C4-2B (cell line): ENCODE results near the gene OSBPL6.
"Not testable (repeated sequence)": the region's sequence is repeated elsewhere in the genome, so short reads cannot be mapped to it uniquely, and the experiment has no call there.

Experiments
- H3K27ac ChIP-seq: fragments of 450-650 bp; 2 replicates; pipeline ENCODE4 v1.5.1; 2017
- ZFX ChIP-seq: fragments of 450-650 bp; IDR thresholded peaks from 2 replicates; pipeline ENCODE4 v1.6.1; 2017
- TF ChIP-seq, protein P1 (sequence below): fragments of 450-650 bp; conservative IDR thresholded peaks from 2 replicates; pipeline ENCODE4 v1.5.1; 2017; ENCODE audit warnings: mild to moderate bottlenecking

The OSBPL6 gene

DNA sequence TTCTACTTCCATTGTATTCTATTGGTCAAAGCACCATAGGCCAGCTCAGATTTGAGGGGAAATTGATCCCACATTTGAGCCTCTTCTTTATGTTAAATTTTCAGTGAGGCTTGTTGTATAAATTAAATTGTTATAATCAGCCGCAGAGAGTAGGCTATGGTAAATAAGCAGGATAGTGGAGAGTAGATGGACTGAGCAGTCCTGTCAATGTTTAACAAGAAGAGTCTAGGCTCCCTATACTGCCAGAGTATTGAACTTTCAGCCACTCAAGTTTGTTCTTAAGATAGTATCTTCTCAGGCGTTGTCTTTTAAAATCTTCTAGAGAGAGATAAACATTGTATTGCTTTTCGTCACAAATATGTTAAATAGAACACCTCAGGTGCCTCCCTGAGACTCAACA, 155.7 kb downstream of the OSBPL6 start:
- TF ChIP-seq, protein P1, sequence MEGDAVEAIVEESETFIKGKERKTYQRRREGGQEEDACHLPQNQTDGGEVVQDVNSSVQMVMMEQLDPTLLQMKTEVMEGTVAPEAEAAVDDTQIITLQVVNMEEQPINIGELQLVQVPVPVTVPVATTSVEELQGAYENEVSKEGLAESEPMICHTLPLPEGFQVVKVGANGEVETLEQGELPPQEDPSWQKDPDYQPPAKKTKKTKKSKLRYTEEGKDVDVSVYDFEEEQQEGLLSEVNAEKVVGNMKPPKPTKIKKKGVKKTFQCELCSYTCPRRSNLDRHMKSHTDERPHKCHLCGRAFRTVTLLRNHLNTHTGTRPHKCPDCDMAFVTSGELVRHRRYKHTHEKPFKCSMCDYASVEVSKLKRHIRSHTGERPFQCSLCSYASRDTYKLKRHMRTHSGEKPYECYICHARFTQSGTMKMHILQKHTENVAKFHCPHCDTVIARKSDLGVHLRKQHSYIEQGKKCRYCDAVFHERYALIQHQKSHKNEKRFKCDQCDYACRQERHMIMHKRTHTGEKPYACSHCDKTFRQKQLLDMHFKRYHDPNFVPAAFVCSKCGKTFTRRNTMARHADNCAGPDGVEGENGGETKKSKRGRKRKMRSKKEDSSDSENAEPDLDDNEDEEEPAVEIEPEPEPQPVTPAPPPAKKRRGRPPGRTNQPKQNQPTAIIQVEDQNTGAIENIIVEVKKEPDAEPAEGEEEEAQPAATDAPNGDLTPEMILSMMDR = no peak
- TF ChIP-seq ZFX = no peak
- H3K27ac ChIP-seq = no peak overlapping the region

DNA sequence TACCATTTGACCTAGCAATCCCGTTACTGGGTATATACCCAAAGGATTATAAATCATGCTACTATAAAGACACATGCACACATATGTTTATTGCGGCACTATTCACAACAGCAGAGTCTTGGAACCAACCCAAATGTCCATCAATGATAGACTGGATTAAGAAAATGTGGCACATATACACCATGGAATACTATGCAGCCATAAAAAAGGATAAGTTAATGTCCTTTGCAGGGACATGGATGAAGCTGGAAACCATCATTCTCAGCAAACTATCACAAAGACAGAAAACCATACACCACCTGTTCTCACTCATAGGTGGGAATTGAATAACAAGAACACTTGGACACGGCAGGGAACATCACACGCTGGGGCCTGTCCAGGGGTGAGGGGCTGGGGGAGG, 163.4 kb downstream of the OSBPL6 start:
- H3K27ac ChIP-seq = not testable (repeated sequence)

DNA sequence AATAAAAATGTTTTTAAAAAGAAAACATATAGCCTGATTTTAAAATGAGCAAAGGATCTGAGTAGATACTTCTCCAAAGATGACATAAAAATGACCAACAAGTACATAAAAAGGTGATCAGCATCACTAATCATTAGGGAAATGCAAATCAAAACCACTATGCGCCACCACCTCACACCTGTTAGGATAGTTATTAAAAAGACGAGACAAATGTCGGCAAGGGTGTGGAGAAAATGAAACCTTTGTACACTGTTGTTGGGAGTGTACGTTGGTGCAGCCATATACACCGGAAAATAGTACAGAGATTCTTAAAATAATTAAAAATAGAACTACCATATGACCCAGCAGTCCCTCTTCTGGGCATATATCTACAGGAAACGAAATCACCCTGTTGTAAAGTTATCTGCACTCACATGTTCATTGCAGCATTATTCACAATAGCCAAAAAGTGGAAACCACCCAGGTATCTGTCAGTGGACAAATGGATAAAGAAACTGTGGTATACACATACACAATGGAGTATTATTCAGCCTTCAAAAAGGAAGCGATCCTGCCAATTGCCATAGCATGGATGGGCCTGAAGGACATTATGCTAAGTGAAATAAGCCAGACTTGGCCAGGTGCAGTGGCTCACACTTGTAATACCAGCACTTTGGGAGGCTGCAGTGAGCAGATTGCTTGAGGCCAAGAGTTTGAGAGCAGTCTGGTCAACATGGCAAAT, 165.0 kb downstream of the OSBPL6 start:
- no peak for TF ChIP-seq ZFX
- TF ChIP-seq, protein P1 = no peak

DNA sequence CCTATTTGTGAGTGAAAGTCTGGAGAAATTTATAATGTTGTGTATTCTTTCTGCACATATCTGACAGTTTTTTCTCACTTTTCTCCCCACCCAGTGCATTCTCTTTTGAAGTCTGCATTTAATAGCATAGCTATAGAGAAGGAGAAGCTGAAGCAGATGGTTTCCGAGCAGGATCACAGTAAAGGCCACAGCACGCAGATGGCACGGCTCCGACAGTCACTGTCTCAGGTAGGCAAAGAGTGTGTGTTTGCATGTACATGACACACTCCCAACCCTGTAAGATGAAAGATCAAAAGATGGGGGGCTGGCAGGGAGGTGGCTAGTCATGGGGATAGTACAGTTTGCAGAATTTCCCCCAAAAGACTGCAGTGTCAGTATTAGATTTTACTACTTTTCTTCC, 167.3 kb downstream of the OSBPL6 start:
- TF ChIP-seq ZFX = no peak
- TF ChIP-seq, protein P1 = no peak
- H3K27ac ChIP-seq = no peak overlapping the region

More for the DNA sequence above, 165.0 kb downstream of the OSBPL6 start:
- H3K27ac ChIP-seq = no peak overlapping the region

DNA sequence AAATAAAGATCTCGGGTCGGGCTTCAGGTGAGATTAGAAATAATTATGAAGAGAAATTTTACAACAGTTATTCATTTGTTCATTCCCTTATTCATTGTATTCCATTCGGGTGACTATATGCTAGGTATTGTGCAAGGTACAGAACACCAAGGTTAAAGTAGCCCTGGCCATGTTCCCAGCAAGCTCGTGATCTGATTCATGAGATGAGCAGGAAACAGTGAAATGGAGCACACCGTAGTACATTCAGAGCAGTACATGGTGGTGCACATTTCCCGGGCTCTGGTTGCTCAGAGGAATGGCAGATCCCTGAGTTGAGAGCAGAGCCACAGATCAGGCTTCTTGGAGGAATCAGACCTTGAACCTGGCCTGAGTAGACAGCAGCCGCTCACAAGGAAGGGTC, 168.9 kb downstream of the OSBPL6 start:
- H3K27ac ChIP-seq = no peak overlapping the region
- TF ChIP-seq, protein P1 = no peak
- no peak for TF ChIP-seq ZFX

DNA sequence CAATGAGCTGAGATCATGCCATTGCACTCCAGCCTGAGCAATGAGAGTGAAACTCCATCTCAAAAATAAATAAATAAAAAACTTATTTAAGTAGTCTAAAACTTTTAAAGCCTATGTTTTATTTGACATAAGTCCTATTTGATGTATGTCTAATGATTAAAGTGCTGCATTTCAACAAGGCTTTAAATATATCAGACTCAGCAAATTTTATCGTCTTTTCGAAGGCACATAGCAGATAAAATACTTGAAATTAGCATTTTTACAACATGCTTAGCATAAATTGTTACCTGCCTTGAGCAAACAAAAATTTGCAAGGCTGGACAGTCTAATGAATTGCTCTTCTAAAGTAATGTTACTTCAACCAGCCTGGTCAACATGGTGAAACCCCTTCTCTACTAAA, 170.8 kb downstream of the OSBPL6 start:
- no peak for TF ChIP-seq ZFX
- TF ChIP-seq, protein P1 = no peak
- no peak overlapping the region for H3K27ac ChIP-seq

DNA sequence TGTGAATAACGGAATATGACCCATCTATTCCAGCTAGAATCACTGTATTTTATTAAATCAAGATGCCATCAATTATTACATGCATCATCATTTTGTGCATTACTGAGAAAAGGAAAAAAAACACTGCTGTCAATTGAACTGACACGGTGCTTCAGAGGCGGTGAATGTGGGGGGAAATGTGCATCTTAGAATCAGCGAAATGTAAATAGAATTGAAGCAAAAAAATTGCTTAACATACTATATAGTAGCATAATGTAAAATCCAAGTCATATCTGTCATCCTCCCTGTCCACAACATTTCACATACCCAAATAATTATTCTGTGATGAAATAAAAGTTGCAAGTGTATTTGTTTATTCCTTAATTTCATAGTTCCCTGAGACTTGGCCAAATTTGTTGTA, 172.1 kb downstream of the OSBPL6 start:
- no peak for TF ChIP-seq ZFX
- TF ChIP-seq, protein P1 = no peak
- H3K27ac ChIP-seq = no peak overlapping the region

DNA sequence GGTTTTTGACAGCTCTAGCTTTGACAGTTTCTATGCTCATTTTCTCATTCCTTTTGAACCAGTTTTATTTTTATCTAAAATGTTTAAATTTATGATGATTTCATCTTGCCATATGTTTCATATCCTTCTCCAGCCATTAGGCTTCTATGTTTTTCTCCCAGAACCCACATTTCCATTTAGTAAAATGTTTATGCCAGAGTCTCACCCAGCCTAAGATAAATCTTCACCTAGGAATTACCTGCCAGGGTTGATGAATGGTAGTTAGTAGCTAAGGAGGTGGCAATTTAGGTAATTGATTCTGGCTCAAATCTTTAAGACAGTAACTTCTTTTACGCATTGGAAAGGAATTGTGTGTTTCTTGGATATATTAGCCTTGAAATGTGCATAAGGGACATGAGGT, 173.0 kb downstream of the OSBPL6 start:
- TF ChIP-seq ZFX = no peak
- TF ChIP-seq, protein P1 = no peak
- H3K27ac ChIP-seq = no peak overlapping the region
